NOMO-1 (cell line): Measurements from ENCODE around the gene CCDC83.
"Not testable (repeated sequence)": the region's sequence is repeated elsewhere in the genome, so short reads cannot be mapped to it uniquely, and the experiment has no call there.

Experiments used
- DNase-seq, 2 experiments: peaks; one replicate each; lab custom pipeline; 2025; ENCODE audit not compliant: unreplicated experiment in 2 of 2; lab: John Stamatoyannopoulos, UW

Gene CCDC83

DNA sequence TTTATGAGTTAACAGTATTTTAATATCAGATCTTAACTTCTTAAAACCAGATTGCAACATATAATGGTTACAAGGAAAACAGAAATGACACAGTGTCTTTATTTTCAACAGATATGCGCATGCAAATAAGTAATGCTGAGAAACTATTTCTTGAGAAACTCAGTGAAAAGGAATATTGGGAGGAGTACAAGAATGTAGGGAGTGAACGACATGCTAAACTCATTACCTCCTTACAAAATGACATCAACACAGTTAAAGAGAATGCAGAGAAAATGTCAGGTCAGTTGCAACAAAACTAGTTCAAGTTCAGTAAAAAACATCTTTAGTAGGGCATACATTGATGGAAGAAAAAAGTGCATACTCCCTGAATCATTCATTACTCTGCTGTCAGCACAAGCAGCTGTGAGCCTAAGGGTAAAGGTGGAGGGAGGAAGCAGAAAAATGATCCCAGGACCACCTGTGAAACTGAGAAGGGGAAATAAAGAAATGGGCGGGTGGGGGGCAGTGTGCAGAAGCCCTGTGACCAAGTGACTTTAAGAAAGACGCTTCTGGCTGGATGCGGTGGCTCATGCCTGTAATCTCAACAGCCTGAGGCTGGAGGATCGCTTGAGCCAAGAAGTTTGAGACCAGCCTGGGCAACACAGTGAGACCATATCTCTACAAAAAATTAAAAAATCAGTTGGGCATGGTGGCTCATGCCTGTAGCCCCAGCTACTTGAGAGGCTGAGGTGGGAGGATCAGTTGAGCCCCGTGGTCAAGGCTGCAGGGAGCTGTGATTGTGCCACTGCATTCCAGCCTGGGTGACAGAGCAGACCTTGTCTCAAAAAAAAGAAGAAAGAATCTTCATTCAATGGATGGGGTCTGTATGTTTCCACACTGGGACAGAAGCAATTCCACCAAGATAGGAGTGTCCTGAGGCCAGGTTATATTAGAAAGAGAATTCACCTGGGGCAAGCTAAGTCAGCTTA lies 31.2 kb downstream of the CCDC83 start:
- DNase-seq, result no peak

DNA sequence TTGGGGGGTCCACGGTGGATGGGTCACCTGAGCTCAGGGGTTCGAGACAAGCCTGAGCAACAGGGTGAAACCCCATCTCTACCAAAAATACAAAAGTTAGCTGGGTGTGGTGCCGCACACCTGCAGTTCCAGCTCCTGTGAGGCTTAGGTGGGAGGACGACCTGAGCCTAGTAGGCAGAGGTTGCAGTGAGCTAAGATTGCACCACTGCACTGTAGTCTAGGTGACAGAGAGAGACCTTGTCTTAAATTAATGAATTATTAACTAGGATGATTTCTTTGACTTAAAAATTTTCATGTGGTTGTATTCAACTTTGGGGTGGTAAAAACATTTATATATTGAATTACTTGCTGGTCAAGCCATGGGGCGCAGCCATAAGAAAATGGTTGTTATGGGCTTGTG lies 33.9 kb downstream of the CCDC83 start:
- DNase-seq, result no peak

DNA sequence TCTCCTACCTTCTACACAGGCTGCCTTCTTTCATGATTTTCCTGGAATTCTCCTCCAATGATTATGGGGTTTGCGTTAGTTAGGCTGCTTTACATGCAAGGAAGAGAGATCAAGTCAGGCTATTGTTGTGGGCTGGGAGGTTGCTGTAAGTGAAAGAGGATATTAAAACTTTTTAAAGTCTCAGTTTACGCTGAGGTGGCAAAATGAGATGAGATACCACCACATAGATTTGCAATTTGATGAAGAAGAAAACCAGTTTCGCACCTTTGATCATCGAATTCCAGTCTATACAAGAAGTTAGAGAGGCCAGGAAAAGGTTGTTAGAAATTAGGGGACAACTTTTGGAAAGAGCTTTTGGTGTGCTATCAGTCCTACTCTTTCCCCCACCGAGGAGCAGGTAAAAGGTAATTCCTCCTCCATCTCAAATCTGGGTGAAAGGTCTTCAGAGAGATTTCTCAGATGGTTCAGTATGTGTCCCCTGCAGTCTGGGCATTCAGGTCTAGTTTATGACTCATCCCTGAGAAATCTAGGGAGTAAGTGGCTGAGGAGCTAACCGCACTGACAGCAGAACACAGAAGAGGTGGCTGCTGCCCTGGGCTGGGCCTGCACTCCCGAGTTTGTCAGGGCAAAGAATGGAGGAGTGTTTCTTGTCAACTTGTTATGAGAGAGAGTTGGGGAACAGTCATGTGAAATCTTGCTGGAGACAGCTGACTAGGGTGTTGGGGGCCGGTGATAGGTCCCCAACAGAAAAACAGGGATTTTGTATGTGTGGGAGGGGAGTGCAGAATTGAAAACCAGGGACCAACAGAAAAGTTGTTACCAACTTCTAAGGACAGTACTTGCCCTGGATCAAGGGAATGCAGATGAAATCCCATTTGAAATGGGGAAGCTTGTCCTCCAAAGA lies 34.7 kb downstream of the CCDC83 start:
- DNase-seq, result no peak

DNA sequence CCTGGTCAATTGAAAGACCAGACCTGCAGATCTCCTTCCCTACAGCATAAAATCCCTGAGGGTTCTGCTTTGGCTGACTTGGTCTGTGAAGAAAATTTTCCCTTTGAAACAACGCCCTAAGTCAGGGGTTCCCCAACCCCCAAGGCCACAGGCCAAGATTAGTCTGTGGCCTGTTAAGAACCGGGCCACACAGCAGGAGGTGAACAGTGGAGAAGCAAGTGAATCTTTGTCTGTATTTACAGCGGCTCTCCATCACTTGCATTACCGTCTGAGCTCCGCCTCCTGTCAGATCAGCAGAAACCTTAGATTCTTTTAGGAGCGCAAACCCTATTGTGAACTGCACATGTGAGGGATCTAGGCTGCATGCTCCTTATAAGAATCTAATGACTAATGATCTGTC lies 38.2 kb downstream of the CCDC83 start:
- DNase-seq, result no peak

DNA sequence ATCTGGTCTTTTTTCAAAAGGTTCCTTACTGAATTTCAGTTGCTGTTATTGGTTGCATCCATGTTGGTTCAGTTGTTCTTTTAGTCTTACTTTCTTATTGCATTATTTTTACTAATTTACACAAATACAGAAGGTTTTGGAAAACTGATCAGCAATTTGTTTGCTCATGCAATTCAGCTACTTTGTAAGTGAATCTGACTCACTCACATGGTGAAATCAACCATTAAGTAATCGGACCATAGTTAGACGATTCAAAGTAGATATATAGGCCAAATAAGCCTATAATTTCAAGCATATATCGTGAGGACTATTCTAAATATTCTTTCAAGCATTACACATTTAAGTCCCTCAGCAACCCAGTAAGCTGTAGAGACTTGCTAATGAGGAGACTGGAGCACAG lies 41.7 kb downstream of the CCDC83 start:
- no peak for DNase-seq

DNA sequence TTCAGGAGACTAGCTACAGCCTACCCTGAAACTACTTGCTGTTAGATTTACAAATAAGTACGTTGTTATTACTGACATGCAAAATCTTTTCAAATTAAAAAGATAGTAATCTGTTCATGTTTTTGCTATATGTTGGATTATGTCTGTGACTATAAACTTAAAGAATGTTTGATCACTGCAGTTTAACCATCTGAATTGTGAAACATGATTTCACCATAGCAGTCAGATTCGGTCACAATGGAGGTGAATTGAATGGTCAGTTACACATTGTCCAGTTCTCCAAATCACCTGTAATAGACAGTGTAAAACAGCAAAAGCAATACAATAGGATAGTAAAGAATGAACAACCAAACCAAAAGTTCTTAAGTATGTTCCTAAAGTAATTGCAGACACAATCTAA lies 43.3 kb downstream of the CCDC83 start:
- DNase-seq, result no peak

DNA sequence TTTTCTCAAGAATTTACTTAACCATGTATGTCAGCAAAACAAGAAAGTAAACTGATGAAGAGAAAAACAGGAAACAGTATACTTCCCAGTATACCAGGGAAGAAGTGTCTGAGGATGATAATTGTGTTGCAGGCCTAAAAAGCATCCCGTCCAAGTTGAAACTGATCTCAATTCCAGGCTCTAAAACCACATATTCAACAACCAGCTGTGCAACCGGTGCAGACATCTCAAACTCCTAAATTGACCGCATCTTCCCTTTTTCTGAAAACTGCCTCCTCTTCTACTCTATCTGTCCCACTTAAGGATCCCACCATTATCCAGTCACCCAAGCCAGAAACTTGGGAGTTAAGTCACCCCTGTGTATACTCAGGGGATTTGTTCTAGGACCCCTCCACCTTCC lies 47.2 kb downstream of the CCDC83 start:
- peak in 1 of 2 experiments; percentile 25 for DNase-seq

DNA sequence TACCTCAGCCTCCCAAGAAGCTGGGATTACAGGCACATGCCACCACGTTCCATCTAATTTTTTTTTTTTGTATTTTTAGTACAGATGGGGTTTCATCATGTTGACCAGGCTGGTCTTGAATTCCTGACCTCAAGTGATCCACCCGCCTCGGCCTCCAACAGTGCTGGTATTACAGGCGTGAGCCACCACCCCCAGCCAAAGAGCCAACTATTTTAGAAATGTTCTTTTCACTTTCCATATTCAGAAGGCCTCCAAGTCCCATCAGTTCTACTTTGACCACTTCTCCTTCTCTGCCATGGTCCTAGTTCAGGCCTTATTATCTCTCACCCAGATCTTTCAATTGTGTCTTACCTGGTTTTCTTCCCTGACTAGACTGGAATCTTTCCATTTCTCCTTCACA lies 48.2 kb downstream of the CCDC83 start:
- DNase-seq, result no peak

DNA sequence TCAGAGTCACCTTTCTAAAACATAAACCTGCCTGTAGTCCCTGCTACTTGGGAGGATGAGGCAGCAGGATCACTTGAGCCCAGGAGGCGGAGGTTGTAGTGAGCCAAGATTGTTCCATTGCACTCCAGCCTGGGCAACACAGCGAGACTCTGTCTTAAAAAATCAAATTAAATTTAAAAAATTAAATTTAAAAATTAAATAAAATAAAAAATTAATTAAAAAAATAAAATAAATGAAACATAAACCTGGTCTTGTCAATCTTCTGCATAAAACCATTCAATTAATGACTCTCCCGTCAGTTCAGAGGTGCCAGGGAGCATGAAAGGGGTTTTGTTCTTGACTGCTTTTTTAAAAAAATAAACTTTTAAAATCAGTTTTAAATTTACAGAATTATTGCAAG lies 48.6 kb downstream of the CCDC83 start:
- DNase-seq, result no peak

DNA sequence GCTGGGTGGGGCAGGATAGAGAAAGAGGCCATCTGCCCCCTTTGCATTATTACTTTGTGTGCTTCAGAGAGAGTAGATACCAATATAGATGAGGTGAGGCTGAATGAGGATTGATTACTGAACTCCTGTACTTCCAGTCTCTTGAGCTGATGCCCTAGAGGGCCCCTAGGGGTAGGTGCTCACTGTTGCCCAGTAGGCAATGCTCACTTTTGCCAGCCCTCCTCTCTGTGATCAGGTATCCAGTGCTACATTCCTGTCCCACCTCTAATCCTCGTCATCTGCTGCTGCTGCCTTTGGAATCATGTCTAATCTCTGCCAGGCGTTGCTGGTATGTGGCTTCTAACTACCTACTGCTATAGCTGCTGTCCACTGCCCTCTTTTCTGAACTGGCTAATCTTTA lies 57.2 kb downstream of the CCDC83 start:
- no peak for DNase-seq

DNA sequence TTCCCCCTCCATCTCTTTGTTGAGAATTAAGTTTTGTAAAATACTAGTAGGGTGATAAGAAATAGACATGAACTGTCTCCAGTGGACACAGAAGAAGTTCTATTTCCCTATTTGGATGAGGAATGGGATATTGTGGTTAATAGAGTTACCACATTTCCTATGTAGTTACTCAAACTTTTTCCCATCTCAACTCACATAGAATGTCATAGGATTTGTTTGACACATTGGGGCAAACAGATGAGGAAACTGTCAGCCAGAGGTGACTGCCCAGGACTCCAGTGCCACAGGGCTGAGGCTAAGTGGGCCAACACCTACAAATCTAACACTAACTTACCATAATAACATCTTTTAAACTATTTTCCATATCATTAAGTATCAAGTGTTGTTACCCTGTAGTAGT lies 58.3 kb downstream of the CCDC83 start:
- DNase-seq, result peak; percentile 15 to 42

DNA sequence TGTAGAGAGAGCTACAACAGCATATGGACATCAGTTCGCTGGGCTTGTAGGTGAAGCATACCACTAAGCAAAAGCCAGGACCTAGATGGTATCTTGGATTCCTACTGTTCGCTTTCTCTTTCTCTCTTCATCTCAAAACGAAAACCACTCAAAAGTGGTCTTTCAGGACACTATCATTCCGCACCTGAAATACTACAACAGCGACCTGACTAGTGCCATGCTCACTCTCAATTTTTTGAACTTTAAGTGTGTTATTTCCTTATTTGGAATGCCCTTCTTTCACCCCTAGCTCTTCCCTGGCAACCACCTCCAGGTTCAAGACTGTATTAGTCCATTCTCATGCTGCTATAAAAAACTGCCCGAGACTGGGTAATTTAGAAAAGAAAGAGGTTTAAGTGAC lies 59.2 kb downstream of the CCDC83 start:
- no peak for DNase-seq

DNA sequence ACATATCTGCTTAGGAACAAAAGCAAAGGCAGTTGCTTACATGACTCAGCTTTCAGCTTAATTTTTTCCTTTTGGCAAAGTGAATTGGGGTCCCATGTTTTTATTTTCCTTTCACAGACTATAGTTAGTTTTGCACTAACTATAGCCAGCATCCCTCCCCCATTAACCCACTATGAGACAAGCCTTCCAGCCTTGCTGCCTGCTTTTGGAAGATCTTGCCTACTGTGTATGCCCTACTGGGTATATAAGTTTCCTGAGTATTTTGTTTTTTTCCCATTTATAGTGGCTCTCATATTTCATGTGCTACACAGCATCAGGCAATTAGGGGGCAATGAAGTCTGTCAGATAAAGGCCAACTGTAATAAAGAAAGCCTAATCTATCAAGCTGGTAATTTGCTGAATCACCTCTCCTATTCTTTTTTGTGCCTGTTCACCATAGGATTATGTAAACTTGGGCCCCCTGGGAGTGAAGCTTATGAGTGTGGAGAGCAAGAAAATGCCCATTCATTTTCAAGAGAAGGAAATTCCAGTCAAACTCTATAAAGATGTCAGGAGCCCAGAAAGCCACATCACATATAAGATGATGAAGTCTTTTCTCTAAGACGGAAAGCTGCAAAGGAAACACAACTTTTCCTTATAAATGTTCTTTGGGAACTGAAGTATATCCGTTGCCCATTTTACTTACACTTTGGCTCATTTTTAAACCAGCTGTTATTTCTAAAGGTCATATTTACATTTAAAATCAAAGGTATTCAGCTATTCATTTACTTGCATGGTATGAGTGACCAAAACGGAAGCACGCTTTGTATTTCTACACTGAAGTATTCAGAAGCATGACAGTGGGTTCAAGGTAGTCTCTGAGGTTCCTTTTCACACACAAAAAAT lies 64.0 kb downstream of the CCDC83 start:
- no peak for DNase-seq

DNA sequence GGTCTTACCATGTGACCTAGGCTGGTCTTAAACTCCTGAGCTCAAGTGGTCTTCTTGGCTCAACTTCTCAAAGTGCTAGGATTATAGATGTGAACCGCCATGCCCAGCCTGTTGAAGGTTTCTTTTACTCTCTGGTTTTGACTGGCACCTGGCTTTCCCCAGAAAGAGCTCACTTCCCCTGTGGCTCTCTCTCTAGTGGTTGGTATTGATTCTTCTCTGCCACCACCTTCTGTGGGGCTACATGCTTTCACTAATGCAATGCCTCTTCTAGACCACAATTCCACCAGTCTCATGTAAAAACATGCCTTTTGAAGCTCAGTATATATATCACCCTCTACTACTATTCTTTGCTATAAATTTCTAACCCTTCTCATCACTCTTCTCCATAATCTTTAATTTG lies 67.2 kb downstream of the CCDC83 start:
- no peak for DNase-seq

DNA sequence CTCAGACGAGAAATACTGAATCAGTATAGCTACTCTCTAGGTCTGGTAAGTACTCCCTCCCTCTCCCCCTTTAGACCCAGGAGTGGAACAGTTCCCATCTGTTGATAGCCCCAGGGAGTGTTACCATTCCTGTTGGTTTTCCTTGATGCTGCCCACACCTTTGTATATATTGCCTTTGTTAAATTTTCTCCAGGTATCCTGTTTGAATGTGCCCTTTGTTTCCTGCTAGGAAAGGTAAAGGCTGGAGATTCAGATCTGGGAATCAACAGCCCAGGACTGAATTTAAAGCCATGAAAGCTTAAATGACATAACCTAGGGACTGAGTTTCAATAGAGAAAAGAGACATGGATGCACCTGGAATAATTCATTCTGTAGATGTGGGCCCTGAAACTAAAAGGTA lies 68.3 kb downstream of the CCDC83 start:
- DNase-seq, result no peak

DNA sequence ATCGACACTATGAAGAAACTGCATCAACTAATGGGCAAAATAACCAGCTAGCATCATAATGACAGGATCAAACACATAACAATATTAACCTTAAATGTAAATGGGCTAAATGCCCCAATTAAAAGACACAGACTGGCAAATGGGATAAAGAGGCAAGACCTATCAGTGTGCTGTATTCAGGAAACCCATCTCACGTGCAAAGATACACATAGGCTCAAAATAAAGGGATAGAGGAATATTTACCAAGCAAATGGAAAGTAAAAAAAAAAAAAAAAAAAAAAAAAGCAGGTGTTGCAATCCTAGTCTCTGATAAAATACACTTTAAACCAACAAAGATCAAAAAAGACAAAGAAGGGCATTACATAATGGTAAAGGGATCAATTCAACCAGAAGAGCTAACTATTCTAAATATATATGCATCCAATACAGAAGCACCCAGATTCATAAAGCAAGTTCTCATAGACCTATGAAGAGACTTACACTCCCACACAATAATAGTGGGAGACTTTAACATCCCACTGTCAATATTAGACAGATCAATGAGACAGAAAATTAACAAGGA lies 71.6 kb downstream of the CCDC83 start:
- DNase-seq, result not testable (repeated sequence)

DNA sequence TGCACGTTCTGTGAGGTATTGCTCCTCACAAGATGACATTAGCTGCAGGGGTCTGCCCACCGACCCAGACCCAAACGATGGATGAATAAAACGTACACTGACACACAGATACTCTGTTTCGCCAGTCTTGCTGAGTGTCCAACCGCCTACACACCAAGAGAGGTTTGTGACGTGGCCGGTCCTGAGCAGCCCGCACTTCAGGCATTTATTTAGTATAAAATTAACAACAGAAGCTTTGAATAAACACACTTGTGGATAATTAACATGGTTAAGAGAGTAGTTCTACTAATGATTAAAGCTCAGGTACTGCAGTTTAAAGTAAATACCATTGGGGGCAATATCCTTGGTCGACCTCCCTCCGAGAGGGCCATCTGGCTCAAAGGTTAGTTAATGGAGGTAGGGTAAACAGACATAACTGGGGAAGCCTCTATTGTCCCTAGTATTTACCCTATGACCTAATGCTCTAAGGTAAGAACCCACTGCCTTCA lies 75.7 kb downstream of the CCDC83 start:
- DNase-seq, result no peak

DNA sequence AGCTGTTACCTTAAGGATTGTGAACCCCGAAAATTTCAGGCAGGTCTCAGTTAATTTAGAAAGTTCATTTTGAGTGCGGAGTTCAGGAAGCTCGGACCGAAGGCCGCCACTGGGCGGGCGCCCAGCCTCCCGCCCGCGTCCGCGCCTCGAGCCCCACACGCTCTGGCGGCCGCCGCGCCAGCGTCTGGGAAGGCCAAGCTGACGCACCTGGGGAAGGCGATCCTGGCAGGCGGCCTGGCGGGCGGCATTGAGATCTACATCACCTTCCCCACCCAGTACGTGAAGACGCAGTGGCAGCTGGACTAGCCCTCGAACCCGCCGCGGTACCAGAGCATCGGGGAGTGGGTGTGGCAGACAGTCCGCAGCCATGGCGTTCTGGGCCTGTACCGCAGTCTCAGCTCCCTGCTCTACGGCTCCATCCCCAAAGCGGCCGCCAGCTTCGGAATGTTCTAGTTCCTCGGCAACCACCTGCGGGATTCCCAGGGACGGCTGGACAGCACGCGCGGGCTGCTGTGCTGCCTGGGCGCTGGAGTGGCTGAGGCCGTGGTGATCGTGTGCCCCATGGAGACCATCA lies 79.5 kb downstream of the CCDC83 start:
- no peak for DNase-seq

DNA sequence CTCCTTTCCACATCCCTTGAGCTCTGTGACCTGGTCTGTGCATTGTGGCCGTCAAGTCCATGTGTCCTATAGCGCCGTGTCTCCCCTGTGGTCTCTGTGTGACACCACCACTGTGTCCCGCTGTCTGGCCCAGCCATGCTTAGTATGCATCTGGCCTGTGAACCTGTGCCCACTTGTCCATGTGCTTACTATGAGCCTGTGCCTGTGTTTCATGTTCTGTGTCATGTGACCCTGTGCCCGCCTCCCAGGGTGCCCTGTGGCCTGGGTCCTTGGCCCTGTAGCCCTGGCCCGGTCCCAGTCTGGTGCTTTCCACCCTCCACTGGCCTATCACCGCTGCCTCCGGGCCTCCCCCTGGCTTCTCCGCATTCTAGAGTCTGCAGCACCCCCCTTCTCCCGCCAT lies 80.6 kb downstream of the CCDC83 start:
- no peak for DNase-seq

DNA sequence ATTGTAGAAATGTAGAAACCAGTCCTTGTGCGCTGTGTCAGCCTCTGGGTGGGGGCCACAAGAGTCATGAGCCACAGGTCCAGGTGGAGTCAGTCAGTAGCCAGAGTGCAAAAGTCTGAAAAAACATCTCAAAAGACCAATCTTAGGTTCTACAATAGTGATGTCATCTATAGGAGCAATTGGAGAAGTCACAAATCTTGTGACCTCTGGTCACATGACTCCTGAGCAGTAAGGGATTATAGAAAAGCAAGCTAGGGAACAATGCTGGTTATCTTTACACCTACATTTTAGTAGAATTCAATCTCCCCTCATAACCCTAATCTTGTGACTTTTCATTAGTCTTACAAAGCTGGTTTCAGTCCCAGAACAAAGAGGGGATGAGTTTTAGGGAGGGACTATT lies 82.7 kb downstream of the CCDC83 start:
- no peak for DNase-seq
